Neural progenitor cell (in vitro differentiated cells): ENCODE measurements around the gene NFS1.

Experiments
- CTCF ChIP-seq: fragments of 200-600 bp; sonication (generic); IDR thresholded peaks from 2 replicates; pipeline ENCODE4 v1.5.1; 2017; ENCODE audit warnings: antibody characterized with exemption, mild to moderate bottlenecking
- EZH2 ChIP-seq: fragments of 200-600 bp; sonication (generic); IDR thresholded peaks from 2 replicates; pipeline ENCODE4 v1.6.1; 2017; ENCODE audit warnings: antibody characterized with exemption, mild to moderate bottlenecking, moderate library complexity

DNA sequence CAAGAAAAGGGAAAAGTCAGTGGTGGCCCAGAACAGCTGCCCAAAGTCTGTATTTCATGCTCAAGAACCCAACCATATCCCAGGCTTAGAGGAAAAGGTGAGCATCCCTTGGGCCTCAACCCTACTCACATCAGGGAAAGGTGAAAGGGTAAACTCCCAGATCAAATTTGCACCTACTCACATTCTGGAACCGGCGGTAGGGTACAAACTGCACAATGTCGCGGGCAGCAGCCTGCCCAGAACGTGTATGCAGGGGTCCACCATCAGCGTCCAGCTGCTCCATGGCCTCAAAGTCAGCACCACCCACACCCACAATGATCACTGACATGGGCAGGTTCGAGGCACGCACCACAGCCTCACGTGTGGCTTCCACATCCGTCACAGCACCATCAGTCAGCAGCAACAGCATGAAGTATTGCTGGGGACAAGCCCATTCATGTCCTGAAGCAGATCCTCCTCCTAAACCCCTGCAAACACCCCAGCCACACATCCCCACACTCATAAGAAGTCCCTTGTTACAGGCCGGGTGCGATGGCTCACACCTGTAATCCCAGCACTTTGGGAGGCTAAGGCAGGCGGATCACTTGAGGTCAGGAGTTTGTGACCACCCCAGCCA is 72.7 kb downstream of the NFS1 start:
- no peak for TF ChIP-seq EZH2
- no peak for TF ChIP-seq CTCF
